Measurements from ENCODE around the gene ASXL3.

GRCh38 chr18:33664241-33664874 is 86.3 kb downstream of the ASXL3 start:
- TF ChIP-seq EZH2phosphoT487 (IDR thresholded peaks at IDR 0.05; ENCODE audit: borderline replicate concordance, low read length) = no peak
- TF ChIP-seq, protein P1, sequence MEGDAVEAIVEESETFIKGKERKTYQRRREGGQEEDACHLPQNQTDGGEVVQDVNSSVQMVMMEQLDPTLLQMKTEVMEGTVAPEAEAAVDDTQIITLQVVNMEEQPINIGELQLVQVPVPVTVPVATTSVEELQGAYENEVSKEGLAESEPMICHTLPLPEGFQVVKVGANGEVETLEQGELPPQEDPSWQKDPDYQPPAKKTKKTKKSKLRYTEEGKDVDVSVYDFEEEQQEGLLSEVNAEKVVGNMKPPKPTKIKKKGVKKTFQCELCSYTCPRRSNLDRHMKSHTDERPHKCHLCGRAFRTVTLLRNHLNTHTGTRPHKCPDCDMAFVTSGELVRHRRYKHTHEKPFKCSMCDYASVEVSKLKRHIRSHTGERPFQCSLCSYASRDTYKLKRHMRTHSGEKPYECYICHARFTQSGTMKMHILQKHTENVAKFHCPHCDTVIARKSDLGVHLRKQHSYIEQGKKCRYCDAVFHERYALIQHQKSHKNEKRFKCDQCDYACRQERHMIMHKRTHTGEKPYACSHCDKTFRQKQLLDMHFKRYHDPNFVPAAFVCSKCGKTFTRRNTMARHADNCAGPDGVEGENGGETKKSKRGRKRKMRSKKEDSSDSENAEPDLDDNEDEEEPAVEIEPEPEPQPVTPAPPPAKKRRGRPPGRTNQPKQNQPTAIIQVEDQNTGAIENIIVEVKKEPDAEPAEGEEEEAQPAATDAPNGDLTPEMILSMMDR (conservative IDR thresholded peaks at IDR 0.05; ENCODE audit: low read depth, low read length) = no peak
